Right ventricle myocardium superior (tissue), 1 donor: ENCODE data around the gene NPIPA2. TPM values are rescaled to one million over a fixed set of nuclear protein-coding genes. Genes with fewer than 3 reads are reported as not detected.
A peak's percentile ranks its signal among the peaks of the same experiment; 100 is the strongest.
"Not testable (repeated sequence)": the region's sequence is repeated elsewhere in the genome, so short reads cannot be mapped to it uniquely, and the experiment has no call there.

ENCODE experiments used
- ATAC-seq: fragments of 200-7000 bp; cut with Tn5 transposase; one replicate; pipeline ENCODE4 v1.9.1; 2020; ENCODE audit warnings: mild to moderate bottlenecking; ENCODE audit not compliant: poor library complexity
- DNase-seq: peaks from one replicate; pipeline ENCODE4 v3.0.0-alpha.2; 2020
- intact Hi-C: fragments of 100-400 bp; cut with DNase I; formaldehyde crosslinking; loops from one replicate; pipeline ENCODE4 v1.11.2; 2022
- long read RNA-seq: library from polyadenylated mRNA; unstranded; transcript quantifications from one replicate; pipeline ENCODE4 v2.0.0, GENCODE V29; 2021
- total RNA-seq: library from RNA; stranded (reverse); fragmentation: NEBNext Ultra II Directional; extraction: Animal tissue kit (Norgen Biotek cat#: 25700); gene quantifications from one replicate; pipeline ENCODE4 v1.2.1, GENCODE V29; 2021
- donor health status: DM: no; HTN: yes; CAD: no; lungs with severe emphysema.

NPIPA2 gene
- total RNA-seq = 4.0 TPM
- long read RNA-seq = 0 reads

- peak; percentile 100 for ATAC-seq
- intact Hi-C loops, DNase-seq: not testable (repeated sequence)
Measured at GRCh38 chr16:14742273-14743128, at the start of gene NPIPA2. TSS of gene NPIPA2 (plus strand) at chr16:14742533. CDS start at chr16:14748066, 5,533 bp downstream.

GRCh38 chr16:14694129-14694528 lies 48.2 kb upstream of the NPIPA2 start, which contains the start of gene PLA2G10:
TSS of gene PLA2G10 (minus strand) at chr16:14694308. CDS start at chr16:14694229, 79 bp downstream.
- DNase-seq, ATAC-seq, intact Hi-C loops: not testable (repeated sequence)

GRCh38 chr16:14701859-14702258 lies 40.5 kb upstream of the NPIPA2 start:
- ATAC-seq, DNase-seq, intact Hi-C loops: not testable (repeated sequence)

- intact Hi-C loops, DNase-seq, ATAC-seq: not testable (repeated sequence)
Measured at GRCh38 chr16:14702672-14703071, 39.7 kb upstream of the NPIPA2 start.

- ATAC-seq = peak; percentile 100
- DNase-seq, intact Hi-C loops: not testable (repeated sequence)
Measured at GRCh38 chr16:14703156-14704011, 38.9 kb upstream of the NPIPA2 start, which contains the start of gene NPIPA3. TSS of gene NPIPA3 (plus strand) at chr16:14703411. CDS start at chr16:14708944, 5,533 bp downstream.

GRCh38 chr16:14733233-14733632 lies 9.1 kb upstream of the NPIPA2 start:
- intact Hi-C loops, ATAC-seq, DNase-seq: not testable (repeated sequence)

- ATAC-seq, DNase-seq, intact Hi-C loops: not testable (repeated sequence)
Measured at GRCh38 chr16:14740832-14741385, 1.4 kb upstream of the NPIPA2 start.

- intact Hi-C loops, DNase-seq, ATAC-seq: not testable (repeated sequence)
Measured at GRCh38 chr16:14741794-14742193, 539 bp upstream of the NPIPA2 start.

- DNase-seq, ATAC-seq, intact Hi-C loops: not testable (repeated sequence)
Measured at GRCh38 chr16:14773654-14774053, 31.3 kb downstream of the NPIPA2 start.

GRCh38 chr16:14775624-14776023 lies 33.3 kb downstream of the NPIPA2 start:
- DNase-seq, ATAC-seq, intact Hi-C loops: not testable (repeated sequence)

- intact Hi-C loops, ATAC-seq, DNase-seq: not testable (repeated sequence)
Measured at GRCh38 chr16:14776763-14777162, 34.4 kb downstream of the NPIPA2 start.

GRCh38 chr16:14779368-14779877 lies 37.1 kb downstream of the NPIPA2 start:
- DNase-seq, ATAC-seq, intact Hi-C loops: not testable (repeated sequence)

GRCh38 chr16:14786180-14786579 lies 43.8 kb downstream of the NPIPA2 start:
- DNase-seq, intact Hi-C loops, ATAC-seq: not testable (repeated sequence)

GRCh38 chr16:14789577-14789976 lies 47.2 kb downstream of the NPIPA2 start:
- DNase-seq, intact Hi-C loops, ATAC-seq: not testable (repeated sequence)

GRCh38 chr16:14790320-14790956 lies 48.1 kb downstream of the NPIPA2 start:
- DNase-seq, intact Hi-C loops, ATAC-seq: not testable (repeated sequence)

- peak; percentile 79 for ATAC-seq
- DNase-seq, intact Hi-C loops: not testable (repeated sequence)
Measured at GRCh38 chr16:14792914-14793313, 50.6 kb downstream of the NPIPA2 start.

GRCh38 chr16:14797558-14797957 lies 55.2 kb downstream of the NPIPA2 start:
- ATAC-seq, intact Hi-C loops, DNase-seq: not testable (repeated sequence)
